SK-N-SH (cell line): ENCODE measurements around the gene DYRK1A.

ENCODE experiments used
- CTCF ChIP-seq: fragments of 200-600 bp; sonication (generic); IDR thresholded peaks from 2 replicates; pipeline ENCODE4 v1.6.1; 2017; ENCODE audit warnings: antibody characterized with exemption, mild to moderate bottlenecking, moderate library complexity
- EP300 ChIP-seq, 2 experiments: IDR thresholded peaks; 2 replicates each; pipeline versions ENCODE4 v1.4.0 to v1.6.1; 2012; ENCODE audit warnings: borderline replicate concordance in 1 of 2, low read depth in 1 of 2, low read length in 1 of 2
- MXI1 ChIP-seq: IDR thresholded peaks from 2 replicates; pipeline ENCODE4 v1.6.1; 2012; ENCODE audit warnings: mild to moderate bottlenecking, low read depth, low read length, improper control_type of control experiment
- NRF1 ChIP-seq: IDR thresholded peaks from 2 replicates; pipeline ENCODE4 v1.6.1; 2012; ENCODE audit warnings: low read depth, mild to moderate bottlenecking, low read length
- TEAD4 ChIP-seq: IDR thresholded peaks from 2 replicates; pipeline ENCODE4 v1.4.0; 2012; ENCODE audit warnings: mild to moderate bottlenecking, borderline replicate concordance; ENCODE audit not compliant: insufficient read depth
- YY1 ChIP-seq: IDR thresholded peaks from 2 replicates; pipeline ENCODE4 v1.4.0; 2012; ENCODE audit warnings: low read depth, mild to moderate bottlenecking

- peak; percentile 51 for TF ChIP-seq CTCF
- no peak for TF ChIP-seq YY1
- no peak for TF ChIP-seq EP300 (IDR thresholded peaks at IDR 0.05; ENCODE audit: borderline replicate concordance in 1 of 2, low read depth in 1 of 2, low read length in 1 of 2)
- no peak for TF ChIP-seq NRF1
- TF ChIP-seq MXI1 = no peak
- no peak for TF ChIP-seq TEAD4
These were observed 130.4 kb downstream of the DYRK1A start for GRCh38 chr21:37496972-37497371.
